Activated CD4-positive, alpha-beta T cell treated with anti-CD3 and anti-CD28 coated beads, Interleukin-2, amount 10 ng/mL, durations not matched to agents 24 days and 14 days (primary cell): ENCODE results near the gene FIP1L1. TPM values are rescaled to one million over a fixed set of nuclear protein-coding genes. Genes with fewer than 3 reads are reported as not detected.
"Not testable (repeated sequence)": the region's sequence is repeated elsewhere in the genome, so short reads cannot be mapped to it uniquely, and the experiment has no call there.

Source experiments
- DNase-seq: peaks from one replicate; pipeline ENCODE4 v3.0.0; 2022
- H3K27ac Mint-ChIP-seq: one replicate; pipeline ENCODE4 v1.8.0; 2022; ENCODE audit warnings: mild to moderate bottlenecking, mixed read lengths
- H3K27me3 Mint-ChIP-seq: one replicate; pipeline ENCODE4 v1.8.0; 2022; ENCODE audit warnings: mixed read lengths
- H3K36me3 Mint-ChIP-seq: one replicate; pipeline ENCODE4 v1.8.0; 2022; ENCODE audit warnings: low read depth, mild to moderate bottlenecking, mixed read lengths
- H3K4me1 Mint-ChIP-seq: one replicate; pipeline ENCODE4 v1.8.0; 2021; ENCODE audit warnings: mixed read lengths
- H3K4me3 Mint-ChIP-seq: one replicate; pipeline ENCODE4 v1.8.0; 2022; ENCODE audit warnings: mild to moderate bottlenecking, moderate library complexity, mixed read lengths
- H3K9me3 Mint-ChIP-seq: one replicate; pipeline ENCODE4 v1.8.0; 2021; ENCODE audit warnings: mixed read lengths
- intact Hi-C: fragments of 100-400 bp; cut with micrococcal nuclease; formaldehyde crosslinking; loops from one replicate; pipeline ENCODE4 v1.15.1; 2023
- total RNA-seq: library from RNA; stranded (reverse); gene quantifications from 2 replicates; pipeline ENCODE4 v1.2.3, GENCODE V29; 2022

The FIP1L1 gene, protein sequence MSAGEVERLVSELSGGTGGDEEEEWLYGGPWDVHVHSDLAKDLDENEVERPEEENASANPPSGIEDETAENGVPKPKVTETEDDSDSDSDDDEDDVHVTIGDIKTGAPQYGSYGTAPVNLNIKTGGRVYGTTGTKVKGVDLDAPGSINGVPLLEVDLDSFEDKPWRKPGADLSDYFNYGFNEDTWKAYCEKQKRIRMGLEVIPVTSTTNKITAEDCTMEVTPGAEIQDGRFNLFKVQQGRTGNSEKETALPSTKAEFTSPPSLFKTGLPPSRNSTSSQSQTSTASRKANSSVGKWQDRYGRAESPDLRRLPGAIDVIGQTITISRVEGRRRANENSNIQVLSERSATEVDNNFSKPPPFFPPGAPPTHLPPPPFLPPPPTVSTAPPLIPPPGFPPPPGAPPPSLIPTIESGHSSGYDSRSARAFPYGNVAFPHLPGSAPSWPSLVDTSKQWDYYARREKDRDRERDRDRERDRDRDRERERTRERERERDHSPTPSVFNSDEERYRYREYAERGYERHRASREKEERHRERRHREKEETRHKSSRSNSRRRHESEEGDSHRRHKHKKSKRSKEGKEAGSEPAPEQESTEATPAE
- total RNA-seq = 111 and 114 TPM in 2 replicates

DNA sequence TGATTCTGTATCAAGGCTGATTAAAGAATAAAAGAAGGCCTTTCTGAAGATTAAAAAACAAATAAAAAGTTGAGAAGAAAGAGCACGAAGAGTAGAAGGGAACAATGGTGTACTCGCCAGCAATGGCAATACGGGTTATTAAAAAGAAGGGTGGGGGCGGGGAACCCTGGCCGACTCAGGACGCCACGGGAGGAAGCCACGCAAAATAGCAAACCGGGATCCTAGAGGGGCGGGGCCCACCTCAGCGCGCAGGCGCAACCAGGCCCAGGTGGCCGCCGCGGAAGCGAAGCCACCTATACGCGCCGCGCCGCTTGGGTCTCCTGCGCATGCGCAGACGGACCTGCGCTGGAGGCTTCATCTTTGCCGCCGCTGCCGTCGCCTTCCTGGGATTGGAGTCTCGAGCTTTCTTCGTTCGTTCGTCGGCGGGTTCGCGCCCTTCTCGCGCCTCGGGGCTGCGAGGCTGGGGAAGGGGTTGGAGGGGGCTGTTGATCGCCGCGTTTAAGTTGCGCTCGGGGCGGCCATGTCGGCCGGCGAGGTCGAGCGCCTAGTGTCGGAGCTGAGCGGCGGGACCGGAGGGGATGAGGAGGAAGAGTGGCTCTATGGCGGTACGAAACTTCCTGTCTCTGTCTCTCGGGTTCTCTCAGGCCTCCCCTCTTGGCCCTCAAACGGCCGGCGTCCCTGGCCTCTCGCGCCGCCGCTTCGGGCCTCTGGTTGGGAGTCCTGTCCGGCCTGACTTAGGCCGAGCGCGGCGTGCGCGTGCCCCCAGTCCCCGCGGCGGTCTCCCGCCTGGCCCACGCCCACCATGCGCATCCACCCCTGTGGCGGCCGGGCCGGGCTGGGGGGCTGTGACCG lies at the start of gene FIP1L1:
FIP1L1 (plus strand) TSS at position 323 of the 852 bp plus-strand sequence; CDS start at position 521, 198 bp downstream.
- H3K27ac Mint-ChIP-seq = peak within 1 kb of the TSS; percentile 98
- peak; percentile 99 for DNase-seq
- peaks cover 26% of the 10 kb centered on the region for H3K4me1 Mint-ChIP-seq
- peak within 1 kb of the TSS; percentile 99 for H3K4me3 Mint-ChIP-seq
- H3K9me3 Mint-ChIP-seq = no peaks in the 10 kb centered on the region
- H3K36me3 Mint-ChIP-seq = peaks cover 19% of the 10 kb centered on the region
- H3K27me3 Mint-ChIP-seq = peaks cover 6% of the 10 kb centered on the region
- intact Hi-C loops = loop anchor here (1.0 to 5.0 kb wide), 4 partner anchors 11 to 345 kb away; partner anchors contain the start of gene SCFD2

DNA sequence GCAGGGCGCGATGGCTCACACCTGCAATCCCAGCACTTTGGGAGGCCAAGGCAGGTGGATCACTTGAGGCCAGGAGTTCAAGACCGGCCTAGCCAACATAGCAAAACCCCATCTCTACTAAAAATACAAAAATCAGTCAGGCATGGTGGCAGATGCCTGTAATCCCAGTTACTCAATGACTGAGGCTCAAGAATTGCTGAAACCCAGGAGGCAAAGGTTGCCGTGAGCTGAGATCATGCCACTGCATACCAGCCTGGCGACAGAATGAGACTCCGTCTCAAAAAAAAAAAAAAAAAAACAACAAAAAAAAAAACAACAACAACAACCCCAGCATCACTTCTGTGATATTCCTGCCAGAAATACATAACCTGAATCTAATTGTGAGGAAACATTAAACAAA lies 42.5 kb upstream of the FIP1L1 start:
- H3K4me1 Mint-ChIP-seq, H3K27ac Mint-ChIP-seq, H3K9me3 Mint-ChIP-seq, DNase-seq, H3K27me3 Mint-ChIP-seq, H3K4me3 Mint-ChIP-seq, intact Hi-C loops: not testable (repeated sequence)
- H3K36me3 Mint-ChIP-seq = peaks cover 17% of the 10 kb centered on the region

- intact Hi-C loops, H3K9me3 Mint-ChIP-seq, DNase-seq, H3K27me3 Mint-ChIP-seq, H3K4me1 Mint-ChIP-seq, H3K4me3 Mint-ChIP-seq, H3K27ac Mint-ChIP-seq: not testable (repeated sequence)
- peaks cover 24% of the 10 kb centered on the region for H3K36me3 Mint-ChIP-seq
Observed at GRCh38 chr4:53340145-53340544, 37.3 kb upstream of the FIP1L1 start.

- H3K27me3 Mint-ChIP-seq, DNase-seq, H3K4me3 Mint-ChIP-seq, intact Hi-C loops, H3K27ac Mint-ChIP-seq, H3K4me1 Mint-ChIP-seq, H3K9me3 Mint-ChIP-seq: not testable (repeated sequence)
- H3K36me3 Mint-ChIP-seq = peaks cover 43% of the 10 kb centered on the region
Observed at GRCh38 chr4:53346392-53346791, 31.0 kb upstream of the FIP1L1 start.

GRCh38 chr4:53346920-53347852 lies 30.3 kb upstream of the FIP1L1 start:
- Mint-ChIP-seq H3K27me3 (no peaks in the 10 kb centered on the region), H3K9me3 (no peaks in the 10 kb centered on the region), H3K4me3 (no peak overlapping the region), H3K27ac (no peak overlapping the region), H3K4me1 (no peaks in the 10 kb centered on the region), H3K36me3 (peaks cover 43% of the 10 kb centered on the region)
- peak; percentile 42 for DNase-seq
- intact Hi-C loops = no loop called here

DNA sequence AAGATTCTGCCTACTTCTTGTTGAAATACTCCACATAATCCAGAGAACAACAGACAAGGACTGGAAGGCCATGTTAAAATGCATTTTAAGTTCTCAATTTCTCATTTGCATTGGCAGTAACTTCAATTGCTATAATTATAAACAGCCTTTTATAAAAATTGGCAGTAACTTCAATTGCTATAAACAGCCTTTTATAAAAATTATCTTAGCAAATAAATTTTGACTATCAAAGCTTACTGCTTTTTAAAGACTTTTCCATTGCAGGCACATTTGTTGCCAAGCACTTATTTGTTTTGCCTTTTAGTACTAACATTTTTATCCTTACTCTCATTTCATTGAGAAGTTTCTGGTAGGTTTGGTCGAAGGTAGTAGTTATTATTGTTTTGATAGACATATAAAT lies 29.4 kb upstream of the FIP1L1 start:
- no peaks in the 10 kb centered on the region for H3K27me3 Mint-ChIP-seq
- H3K9me3 Mint-ChIP-seq = no peaks in the 10 kb centered on the region
- peaks cover 49% of the 10 kb centered on the region for H3K36me3 Mint-ChIP-seq
- no peak overlapping the region for H3K4me3 Mint-ChIP-seq
- H3K4me1 Mint-ChIP-seq = no peaks in the 10 kb centered on the region
- no peak overlapping the region for H3K27ac Mint-ChIP-seq
- DNase-seq = no peak
- intact Hi-C loops = no loop called here

GRCh38 chr4:53349091-53349491 lies 28.4 kb upstream of the FIP1L1 start:
- DNase-seq = no peak
- Mint-ChIP-seq H3K27me3 (no peaks in the 10 kb centered on the region), H3K4me1 (no peaks in the 10 kb centered on the region), H3K9me3 (no peaks in the 10 kb centered on the region), H3K4me3 (no peak overlapping the region), H3K36me3 (peaks cover 50% of the 10 kb centered on the region), H3K27ac (no peak overlapping the region)
- intact Hi-C loops = no loop called here

DNA sequence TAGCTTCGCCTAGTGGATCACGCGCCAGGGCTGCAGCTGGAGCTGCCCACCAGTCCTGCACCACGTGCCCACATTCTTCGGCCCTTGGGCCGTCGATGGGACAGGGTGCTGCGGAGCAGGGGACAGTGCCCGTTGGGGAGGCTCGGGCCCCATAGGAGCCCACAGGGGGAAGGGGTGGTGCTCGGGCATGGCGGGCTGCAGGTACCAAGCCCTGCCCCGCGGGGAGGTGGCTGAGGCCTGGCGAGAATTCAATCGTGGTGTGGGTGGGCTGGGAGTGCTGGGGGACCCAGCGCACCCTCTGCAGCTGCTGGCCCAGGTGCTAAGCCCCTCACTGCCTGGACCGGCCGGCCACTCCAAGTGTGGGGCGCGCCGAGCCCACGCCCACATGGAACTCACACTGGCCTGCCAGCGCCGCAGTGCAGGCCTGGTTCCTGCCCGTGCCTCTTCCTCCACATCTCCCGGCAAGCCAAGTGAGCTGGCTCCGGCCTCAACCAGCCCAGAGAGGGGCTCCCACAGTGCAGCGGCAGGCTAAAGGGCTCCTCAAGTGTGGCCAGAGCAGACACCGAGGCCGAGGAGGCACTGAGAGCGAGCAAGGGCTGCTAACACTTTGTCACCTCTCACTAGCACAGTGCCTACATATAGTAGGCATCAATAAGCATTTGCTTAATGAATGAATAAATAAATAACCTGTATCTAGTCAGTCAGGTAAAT lies 23.3 kb upstream of the FIP1L1 start:
- H3K4me1 Mint-ChIP-seq = peaks cover 11% of the 10 kb centered on the region
- no peaks in the 10 kb centered on the region for H3K27me3 Mint-ChIP-seq
- H3K36me3 Mint-ChIP-seq = peaks cover 40% of the 10 kb centered on the region
- DNase-seq = peak; percentile 20
- H3K4me3 Mint-ChIP-seq = no peak overlapping the region
- no peak overlapping the region for H3K27ac Mint-ChIP-seq
- peaks cover 3% of the 10 kb centered on the region for H3K9me3 Mint-ChIP-seq
- intact Hi-C loops = no loop called here

- Mint-ChIP-seq H3K27me3 (no peaks in the 10 kb centered on the region), H3K36me3 (peaks cover 44% of the 10 kb centered on the region), H3K27ac (no peak overlapping the region), H3K4me3 (no peak overlapping the region), H3K9me3 (peaks cover 3% of the 10 kb centered on the region), H3K4me1 (peaks cover 25% of the 10 kb centered on the region)
- intact Hi-C loops = no loop called here
- DNase-seq = peak; percentile 26
Observed at GRCh38 chr4:53355930-53356521, 21.4 kb upstream of the FIP1L1 start.

- no peak overlapping the region for H3K27ac Mint-ChIP-seq
Observed at GRCh38 chr4:53361451-53361850, 16.0 kb upstream of the FIP1L1 start.

DNA sequence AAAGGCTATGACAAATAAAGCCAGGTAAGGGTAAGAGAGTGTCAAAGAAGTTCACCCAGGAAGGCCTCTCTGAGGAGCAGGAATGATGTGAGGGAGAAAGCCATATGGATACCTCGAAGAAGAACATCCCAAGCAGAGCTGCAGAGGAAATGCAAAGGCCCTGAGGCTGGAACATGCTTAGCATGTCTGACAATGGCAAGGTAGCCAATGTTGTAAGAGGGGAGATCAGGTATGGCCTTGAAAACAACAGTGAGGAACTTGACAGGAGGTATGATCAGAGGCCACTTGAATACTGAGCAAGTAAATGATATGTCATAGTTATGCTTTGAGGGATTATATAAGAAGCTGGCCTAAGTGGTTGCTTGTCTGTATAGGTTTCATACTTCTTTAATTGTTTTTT lies 15.3 kb upstream of the FIP1L1 start:
- DNase-seq = no peak
- intact Hi-C loops = loop anchor here (10.0 kb wide), 1 partner anchor 347 kb away; no protein-coding TSS in a partner anchor
- Mint-ChIP-seq H3K4me1 (peaks cover 45% of the 10 kb centered on the region), H3K4me3 (peak overlapping the region; percentile 68), H3K27me3 (no peaks in the 10 kb centered on the region), H3K27ac (no peak overlapping the region), H3K36me3 (peaks cover 30% of the 10 kb centered on the region), H3K9me3 (no peaks in the 10 kb centered on the region)

More at GRCh38 chr4:53361451-53361850, 16.0 kb upstream of the FIP1L1 start:
- H3K9me3 Mint-ChIP-seq = no peaks in the 10 kb centered on the region
- peaks cover 43% of the 10 kb centered on the region for H3K4me1 Mint-ChIP-seq
- H3K36me3 Mint-ChIP-seq = peaks cover 30% of the 10 kb centered on the region
- no peaks in the 10 kb centered on the region for H3K27me3 Mint-ChIP-seq
- no peak for DNase-seq
- no peak overlapping the region for H3K4me3 Mint-ChIP-seq
- intact Hi-C loops = loop anchor here (10.0 kb wide), 1 partner anchor 347 kb away; no protein-coding TSS in a partner anchor

- intact Hi-C loops = loop anchor here (5.0 to 10.0 kb wide), 3 partner anchors 350 to 1522 kb away; partner anchors contain the start of gene DCUN1D4
- peaks cover 42% of the 10 kb centered on the region for H3K4me1 Mint-ChIP-seq
- H3K27me3 Mint-ChIP-seq = peaks cover 9% of the 10 kb centered on the region
- peaks cover 9% of the 10 kb centered on the region for H3K9me3 Mint-ChIP-seq
- peak overlapping the region; percentile 98 for H3K4me3 Mint-ChIP-seq
- peaks cover 24% of the 10 kb centered on the region for H3K36me3 Mint-ChIP-seq
- no peak overlapping the region for H3K27ac Mint-ChIP-seq
- no peak for DNase-seq
Observed at GRCh38 chr4:53364624-53365023, 12.8 kb upstream of the FIP1L1 start.
